Stimulated activated CD4-positive, alpha-beta T cell treated with anti-CD3 and anti-CD28 coated beads, Interleukin-12 subunit alpha, Interleukin-12 subunit beta, amount 100 ng/mL, for 24 hours (primary cell): ENCODE data around the gene SEC14L5.
"Not testable (repeated sequence)": the region's sequence is repeated elsewhere in the genome, so short reads cannot be mapped to it uniquely, and the experiment has no call there.

Source experiments
- DNase-seq, 2 experiments: peaks; one replicate each; pipeline ENCODE4 v3.0.0-alpha.2; 2020; ENCODE audit warnings: low read depth in 2 of 2

Gene SEC14L5

GRCh38 chr16:4929619-4930018 lies 28.5 kb upstream of the SEC14L5 start:
- DNase-seq: not testable (repeated sequence)

DNA sequence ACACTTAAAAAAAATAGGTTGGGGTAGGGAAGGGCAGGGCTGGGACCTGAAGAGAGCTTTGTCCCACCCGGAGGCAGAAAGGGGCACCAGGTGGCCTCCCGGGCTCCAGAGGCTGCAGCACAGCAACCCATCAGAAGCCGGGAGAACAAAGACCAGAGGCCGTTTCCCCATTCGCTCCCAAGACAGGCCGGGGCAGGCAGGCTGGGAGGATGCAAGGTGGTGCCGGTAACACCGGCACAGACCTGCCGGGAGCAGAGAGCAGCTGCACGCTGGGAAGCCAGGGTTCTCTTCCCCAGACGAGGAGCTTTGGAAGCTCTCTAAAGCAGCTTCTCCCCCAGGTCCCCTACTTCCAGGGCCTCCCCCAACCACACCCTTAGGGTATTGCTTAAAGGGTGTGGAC lies 26.7 kb upstream of the SEC14L5 start:
- no peak for DNase-seq

- DNase-seq: no peak
These were observed 24.7 kb upstream of the SEC14L5 start for GRCh38 chr16:4933433-4933832.

GRCh38 chr16:4933871-4934395 lies 24.2 kb upstream of the SEC14L5 start:
- DNase-seq: no peak

DNA sequence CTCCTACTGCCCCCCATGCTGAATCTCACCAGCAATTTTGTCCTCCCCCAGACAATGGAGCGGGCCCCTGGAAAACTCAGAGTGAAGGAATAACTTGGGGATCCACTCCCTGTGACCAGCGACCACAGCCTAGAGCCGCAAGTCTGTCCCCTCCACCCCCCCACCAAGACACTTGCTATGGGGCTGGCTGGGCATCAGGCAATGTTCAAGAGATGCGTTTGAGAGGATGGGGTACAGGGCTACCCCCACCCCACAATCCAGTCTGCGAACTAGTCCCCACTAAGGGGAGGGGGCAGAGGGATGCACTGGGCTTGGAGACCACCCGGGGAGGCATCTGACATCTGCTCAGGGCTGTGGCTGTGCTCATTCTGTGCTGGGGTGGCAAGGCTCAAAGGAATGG lies 23.5 kb upstream of the SEC14L5 start:
- no peak for DNase-seq

DNA sequence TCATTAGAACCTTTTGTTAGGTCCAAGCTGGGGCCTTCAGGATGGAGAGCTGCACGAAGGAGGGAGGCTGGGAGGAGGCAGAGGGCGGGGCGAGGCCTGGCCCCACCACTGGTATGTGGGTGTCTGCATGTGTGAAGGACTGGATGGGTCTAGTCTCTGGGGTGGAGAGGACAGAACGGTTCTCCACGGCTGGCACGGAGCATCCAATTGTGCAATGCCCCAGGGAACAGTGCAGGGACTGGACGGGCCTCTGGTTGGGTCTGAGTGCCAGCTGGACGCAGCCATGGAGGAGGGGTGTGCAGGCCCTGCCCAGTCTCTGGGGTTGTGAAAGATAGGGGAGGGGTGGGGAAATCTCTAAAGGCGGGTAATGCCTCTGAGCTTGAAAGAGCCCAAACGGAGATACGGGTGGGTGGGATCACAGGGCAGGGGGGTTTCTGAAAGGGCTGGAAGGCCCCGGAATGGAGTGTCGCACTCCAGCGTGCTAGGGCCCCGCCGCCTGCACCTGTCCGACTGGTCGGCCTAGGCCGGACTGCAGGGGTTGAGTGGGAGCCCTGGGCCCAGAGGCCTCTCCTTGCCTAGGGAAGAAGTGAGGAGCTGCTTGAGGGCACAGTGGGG lies 22.8 kb upstream of the SEC14L5 start:
- no peak for DNase-seq

DNA sequence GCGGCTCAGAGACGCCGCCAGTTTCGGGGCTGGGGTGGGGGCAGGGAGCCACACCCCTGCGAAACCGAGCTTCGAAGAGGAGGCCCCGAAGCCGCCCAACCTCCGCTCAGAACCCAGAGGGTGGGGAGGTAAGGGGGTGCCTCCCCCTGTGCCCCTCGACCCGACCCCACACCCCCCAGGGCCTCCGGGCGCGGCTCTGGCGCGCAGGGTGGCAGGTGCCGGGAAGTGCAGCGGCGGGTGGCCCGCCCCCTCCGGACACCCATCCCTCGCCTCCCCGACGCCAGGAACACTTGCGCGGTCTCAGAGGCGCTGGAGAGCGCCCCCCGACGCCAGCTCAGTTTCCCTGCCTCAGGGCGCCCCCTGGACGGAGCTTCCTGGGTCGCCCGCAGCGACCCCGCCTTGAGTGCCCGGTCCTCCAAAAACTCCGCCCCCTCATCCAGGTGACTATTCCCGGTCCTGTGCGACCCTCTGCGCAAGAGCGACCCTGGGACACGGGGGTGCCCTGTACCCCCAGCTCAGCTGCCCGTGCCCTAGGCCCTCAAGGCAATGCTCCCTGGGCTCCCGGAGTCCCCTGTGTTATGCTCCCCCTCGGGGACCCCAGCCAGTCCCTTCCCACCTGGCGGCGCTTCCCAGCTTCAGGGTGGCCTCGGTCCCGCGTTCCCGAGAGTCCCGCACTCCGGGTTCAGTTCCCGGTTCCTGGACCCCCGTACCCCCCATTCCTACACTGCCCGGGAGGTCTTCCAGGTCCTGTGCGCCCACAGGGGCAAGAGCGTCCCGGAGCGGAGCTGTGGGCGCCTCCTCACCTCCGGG lies 21.7 kb upstream of the SEC14L5 start:
- DNase-seq: no peak

GRCh38 chr16:4936991-4937781 lies 20.9 kb upstream of the SEC14L5 start, which contains the start of gene PPL:
Gene PPL, minus strand, starts transcription at chr16:4937148. Its CDS starts 103 bp downstream, at chr16:4937045.
- DNase-seq: no peak

- no peak for DNase-seq
These were observed 20.1 kb upstream of the SEC14L5 start for GRCh38 chr16:4937782-4938682.

- no peak for DNase-seq
These were observed 19.5 kb upstream of the SEC14L5 start for GRCh38 chr16:4938683-4939030.

DNA sequence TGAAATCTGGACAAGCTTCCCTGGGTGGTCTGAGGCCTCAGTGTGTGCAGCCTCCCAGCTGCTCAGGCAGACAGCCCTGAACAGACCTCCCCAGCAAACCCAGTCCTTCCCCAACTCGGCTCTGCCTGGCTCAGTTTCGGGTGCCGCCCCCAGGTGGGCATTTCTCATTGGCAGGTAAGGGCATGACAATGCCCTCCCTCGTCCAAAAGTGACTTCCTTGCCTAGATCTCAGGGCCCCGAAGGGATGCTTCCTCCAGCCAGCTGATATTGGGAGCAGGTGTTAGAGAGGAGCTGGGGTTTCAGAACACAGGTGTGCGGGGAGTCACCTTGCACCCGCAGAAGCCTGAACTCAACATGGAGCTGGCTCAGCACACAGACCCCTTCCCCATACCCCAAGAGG lies 17.4 kb upstream of the SEC14L5 start:
- DNase-seq: no peak

- no peak for DNase-seq
These were observed 15.6 kb upstream of the SEC14L5 start for GRCh38 chr16:4942481-4942880.

- DNase-seq: no peak
These were observed 13.5 kb upstream of the SEC14L5 start for GRCh38 chr16:4944333-4945281.

- no peak for DNase-seq
These were observed 12.3 kb upstream of the SEC14L5 start for GRCh38 chr16:4945560-4946502.

DNA sequence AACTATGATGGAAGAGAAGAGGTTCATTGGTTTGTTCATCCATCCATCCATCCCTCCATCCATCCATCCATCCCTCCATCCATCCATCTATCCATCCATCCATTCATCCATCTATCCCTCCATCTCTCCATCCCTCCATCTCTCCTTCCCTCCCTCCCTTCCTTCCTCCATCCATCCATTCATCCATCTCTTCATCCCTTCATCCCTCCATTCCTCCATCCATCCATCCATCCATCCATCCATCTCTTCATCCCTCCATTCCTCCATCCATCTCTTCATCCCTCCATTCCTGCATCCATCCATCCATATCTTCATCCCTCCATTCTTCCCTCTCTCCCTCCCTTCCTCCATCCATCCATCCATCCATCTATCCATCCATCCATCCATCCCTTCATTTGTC lies 11.2 kb upstream of the SEC14L5 start:
- no peak for DNase-seq

GRCh38 chr16:4947722-4948503 lies 10.2 kb upstream of the SEC14L5 start:
- DNase-seq: no peak

GRCh38 chr16:4948903-4949766 lies 9.0 kb upstream of the SEC14L5 start:
- no peak for DNase-seq
